Measurements from ENCODE around the gene CSRNP3. TPM values are rescaled to one million over a fixed set of nuclear protein-coding genes. Genes with fewer than 3 reads are reported as not detected.

CSRNP3 gene
- total RNA-seq, 1 experiment from 2014 or later, result not detected

- ChIA-PET CTCF (no interaction called here), POLR2A (no interaction called here)
- H3K27ac ChIP-seq (ENCODE audit: low read length), result no peak overlapping the region
- in situ Hi-C loops (cut with HindIII; ENCODE audit: low pct_unique_long_range_greater_than_20kb, low sequenced_read_pairs), result no loop called here
- H3K9me3 ChIP-seq (ENCODE audit: control insufficient read depth, insufficient read depth, low read depth, low read length), result no peaks in the 10 kb centered on the region
- H3K4me1 ChIP-seq (ENCODE audit: control insufficient read depth, insufficient read depth, low read length), result no peaks in the 10 kb centered on the region
- TF ChIP-seq REST (IDR thresholded peaks at IDR 0.05; ENCODE audit: insufficient read depth in 1 of 2, low read depth in 2 of 2, low read length in 1 of 2), result no peak
- no peak for TF ChIP-seq POLR2AphosphoS5 (IDR thresholded peaks at IDR 0.05; ENCODE audit: low read depth, low read length)
- no peak for TF ChIP-seq SIN3A (IDR thresholded peaks at IDR 0.05; ENCODE audit: borderline replicate concordance, insufficient read depth, low read depth, low read length)
- no peaks in the 10 kb centered on the region for H3K36me3 ChIP-seq (ENCODE audit: control insufficient read depth, insufficient read depth, low read length)
- intact Hi-C loops (cut with micrococcal nuclease; ENCODE audit: unreplicated experiment), result no loop called here
- ATAC-seq, result no peak
- BruUV-seq (replicated peaks), result no TSS peak
- DNase-seq (ENCODE audit: low read depth, low spot score), result no peak
- H3K27me3 ChIP-seq (ENCODE audit: control insufficient read depth, insufficient read depth, low read length), result 0 out of 2 replicates have a peak, but pooled peaks cover 2% of the 10 kb centered on the region
- no peak overlapping the region for H3K4me3 ChIP-seq (ENCODE audit: low read depth in 2 of 2, low read length in 2 of 2)
Observed at GRCh38 chr2:165576409-165577154, 107.1 kb downstream of the CSRNP3 start.

- ChIA-PET POLR2A (no interaction called here), CTCF (no interaction called here)
- H3K4me3 ChIP-seq (ENCODE audit: low read depth in 2 of 2, low read length in 2 of 2), result no peak overlapping the region
- no peak for ATAC-seq
- H3K27ac ChIP-seq (ENCODE audit: low read length), result no peak overlapping the region
- in situ Hi-C loops (cut with HindIII; ENCODE audit: low pct_unique_long_range_greater_than_20kb, low sequenced_read_pairs), result no loop called here
- H3K36me3 ChIP-seq (ENCODE audit: control insufficient read depth, insufficient read depth, low read length), result no peaks in the 10 kb centered on the region
- H3K9me3 ChIP-seq (ENCODE audit: control insufficient read depth, insufficient read depth, low read depth, low read length), result no peaks in the 10 kb centered on the region
- H3K4me1 ChIP-seq (ENCODE audit: control insufficient read depth, insufficient read depth, low read length), result no peaks in the 10 kb centered on the region
- H3K27me3 ChIP-seq (ENCODE audit: control insufficient read depth, insufficient read depth, low read length), result no peaks in the 10 kb centered on the region
- TF ChIP-seq CTCF (IDR thresholded peaks at IDR 0.05), result no peak
- no peak for TF ChIP-seq TCF7L2 (IDR thresholded peaks at IDR 0.05; ENCODE audit: low read depth, low read length)
- no TSS peak for BruUV-seq (replicated peaks)
- intact Hi-C loops (cut with micrococcal nuclease; ENCODE audit: unreplicated experiment), result no loop called here
- no peak for DNase-seq (ENCODE audit: low read depth, low spot score)
Observed at GRCh38 chr2:165582409-165582808, 112.9 kb downstream of the CSRNP3 start.

- Histone ChIP-seq H3K27me3 (ENCODE audit: control insufficient read depth, insufficient read depth, low read length) (no peaks in the 10 kb centered on the region), H3K36me3 (ENCODE audit: control insufficient read depth, insufficient read depth, low read length) (no peaks in the 10 kb centered on the region), H3K9me3 (ENCODE audit: control insufficient read depth, insufficient read depth, low read depth, low read length) (no peaks in the 10 kb centered on the region), H3K4me3 (ENCODE audit: low read depth in 2 of 2, low read length in 2 of 2) (no peak overlapping the region), H3K27ac (ENCODE audit: low read length) (no peak overlapping the region), H3K4me1 (ENCODE audit: control insufficient read depth, insufficient read depth, low read length) (no peaks in the 10 kb centered on the region)
- in situ Hi-C loops (cut with HindIII; ENCODE audit: low pct_unique_long_range_greater_than_20kb, low sequenced_read_pairs) (no loop called here), intact Hi-C loops (cut with micrococcal nuclease; ENCODE audit: unreplicated experiment) (no loop called here)
- BruUV-seq (replicated peaks), result no TSS peak
- TF ChIP-seq TCF7L2 (IDR thresholded peaks at IDR 0.05; ENCODE audit: low read depth, low read length) (no peak), REST (IDR thresholded peaks at IDR 0.05; ENCODE audit: insufficient read depth in 1 of 2, low read depth in 2 of 2, low read length in 1 of 2) (no peak), POLR2AphosphoS5 (IDR thresholded peaks at IDR 0.05; ENCODE audit: low read depth, low read length) (no peak), CTCF (IDR thresholded peaks at IDR 0.05) (no peak), SIN3A (IDR thresholded peaks at IDR 0.05; ENCODE audit: borderline replicate concordance, insufficient read depth, low read depth, low read length) (no peak)
- ATAC-seq (no peak), DNase-seq (ENCODE audit: low read depth, low spot score) (no peak)
- ChIA-PET POLR2A (no interaction called here), CTCF (no interaction called here)
Observed at GRCh38 chr2:165582863-165583506, 113.5 kb downstream of the CSRNP3 start.

All from Panc1 (cell line).